DLD1 (cell line): ENCODE results near the gene MLXIP.
"Not testable (repeated sequence)": the region's sequence is repeated elsewhere in the genome, so short reads cannot be mapped to it uniquely, and the experiment has no call there.

Experiments
- in situ Hi-C: cut with HindIII; loops from 2 replicates; pipeline ENCODE4 v1.10.0; 2017; ENCODE audit warnings: low sequenced_read_pairs

MLXIP gene, protein sequence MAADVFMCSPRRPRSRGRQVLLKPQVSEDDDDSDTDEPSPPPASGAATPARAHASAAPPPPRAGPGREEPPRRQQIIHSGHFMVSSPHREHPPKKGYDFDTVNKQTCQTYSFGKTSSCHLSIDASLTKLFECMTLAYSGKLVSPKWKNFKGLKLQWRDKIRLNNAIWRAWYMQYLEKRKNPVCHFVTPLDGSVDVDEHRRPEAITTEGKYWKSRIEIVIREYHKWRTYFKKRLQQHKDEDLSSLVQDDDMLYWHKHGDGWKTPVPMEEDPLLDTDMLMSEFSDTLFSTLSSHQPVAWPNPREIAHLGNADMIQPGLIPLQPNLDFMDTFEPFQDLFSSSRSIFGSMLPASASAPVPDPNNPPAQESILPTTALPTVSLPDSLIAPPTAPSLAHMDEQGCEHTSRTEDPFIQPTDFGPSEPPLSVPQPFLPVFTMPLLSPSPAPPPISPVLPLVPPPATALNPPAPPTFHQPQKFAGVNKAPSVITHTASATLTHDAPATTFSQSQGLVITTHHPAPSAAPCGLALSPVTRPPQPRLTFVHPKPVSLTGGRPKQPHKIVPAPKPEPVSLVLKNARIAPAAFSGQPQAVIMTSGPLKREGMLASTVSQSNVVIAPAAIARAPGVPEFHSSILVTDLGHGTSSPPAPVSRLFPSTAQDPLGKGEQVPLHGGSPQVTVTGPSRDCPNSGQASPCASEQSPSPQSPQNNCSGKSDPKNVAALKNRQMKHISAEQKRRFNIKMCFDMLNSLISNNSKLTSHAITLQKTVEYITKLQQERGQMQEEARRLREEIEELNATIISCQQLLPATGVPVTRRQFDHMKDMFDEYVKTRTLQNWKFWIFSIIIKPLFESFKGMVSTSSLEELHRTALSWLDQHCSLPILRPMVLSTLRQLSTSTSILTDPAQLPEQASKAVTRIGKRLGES

DNA sequence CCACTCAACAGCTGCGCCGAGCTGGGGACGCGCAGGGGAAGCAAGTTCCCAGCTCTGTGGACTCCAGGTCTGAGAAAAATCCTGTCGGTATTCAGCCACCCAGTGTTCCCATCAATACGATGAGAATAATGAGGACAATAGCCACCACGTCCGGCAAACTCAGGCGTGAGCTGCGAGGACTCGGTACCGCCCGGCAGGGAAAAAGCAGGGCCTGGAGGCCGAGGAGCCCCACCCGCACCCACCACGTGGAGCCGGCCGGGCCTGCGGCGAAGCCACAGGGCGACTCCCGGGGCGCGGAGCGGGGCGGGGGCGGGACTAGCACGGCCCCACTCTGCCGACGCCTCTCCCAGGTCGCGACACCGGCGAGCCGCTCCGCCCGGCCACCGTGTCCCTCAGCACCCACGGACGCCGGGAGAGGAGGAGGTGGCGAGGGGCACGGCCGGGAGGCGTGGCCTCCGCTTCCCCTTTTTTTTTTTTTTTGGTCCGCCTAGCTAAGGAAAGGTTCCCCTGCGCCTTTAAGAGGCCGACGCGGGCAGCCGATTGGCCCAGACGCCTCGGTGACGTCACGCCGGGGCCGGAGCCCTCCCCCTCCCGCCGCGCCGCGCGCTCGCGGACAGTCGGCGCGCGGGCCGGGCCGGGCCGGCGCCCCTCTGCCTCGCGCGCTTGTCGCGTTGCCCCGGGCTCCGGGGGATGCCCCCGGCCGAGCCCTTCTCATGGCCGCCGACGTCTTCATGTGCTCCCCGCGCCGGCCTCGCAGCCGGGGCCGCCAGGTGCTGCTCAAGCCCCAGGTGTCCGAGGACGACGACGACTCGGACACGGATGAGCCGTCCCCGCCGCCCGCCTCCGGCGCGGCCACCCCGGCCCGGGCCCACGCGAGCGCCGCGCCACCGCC, at the start of gene MLXIP:
Gene MLXIP, plus strand, starts transcription at position 616 of the 892 bp plus-strand sequence. Its CDS starts 98 bp downstream, at position 714.
- in situ Hi-C loops: no loop called here

DNA sequence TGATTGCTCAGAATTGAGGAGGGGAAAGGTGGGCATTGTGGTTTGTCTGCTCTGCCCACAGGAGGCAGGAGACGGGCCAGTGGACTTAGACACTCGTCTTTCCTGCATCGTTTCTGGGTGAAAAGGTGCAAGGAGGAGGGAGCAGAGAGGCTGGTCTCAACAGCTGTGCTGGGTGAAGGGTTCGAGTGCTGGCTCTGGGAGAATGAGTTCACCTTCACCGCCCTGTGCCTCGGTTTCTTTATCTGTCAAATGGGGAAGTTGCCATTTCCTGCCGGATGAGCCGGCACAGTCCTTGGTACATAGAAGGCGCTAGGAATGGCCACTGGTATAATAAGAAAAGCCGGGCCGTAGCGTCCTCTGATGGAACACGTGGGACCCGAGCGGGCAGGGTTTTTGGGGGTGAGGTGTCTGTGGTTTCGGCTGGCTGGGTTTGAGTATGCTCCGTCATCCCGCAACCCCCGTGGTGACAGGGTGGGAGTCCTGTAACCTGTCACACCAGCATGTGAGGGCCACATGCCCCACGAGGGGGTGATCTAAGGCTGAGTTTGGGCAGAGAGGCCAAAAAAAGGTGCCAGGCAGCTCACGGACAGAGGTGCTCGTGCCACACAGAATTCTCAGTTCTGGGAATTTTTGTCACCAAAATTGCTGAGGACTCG, 49.5 kb upstream of the MLXIP start:
- in situ Hi-C loops: no loop called here

DNA sequence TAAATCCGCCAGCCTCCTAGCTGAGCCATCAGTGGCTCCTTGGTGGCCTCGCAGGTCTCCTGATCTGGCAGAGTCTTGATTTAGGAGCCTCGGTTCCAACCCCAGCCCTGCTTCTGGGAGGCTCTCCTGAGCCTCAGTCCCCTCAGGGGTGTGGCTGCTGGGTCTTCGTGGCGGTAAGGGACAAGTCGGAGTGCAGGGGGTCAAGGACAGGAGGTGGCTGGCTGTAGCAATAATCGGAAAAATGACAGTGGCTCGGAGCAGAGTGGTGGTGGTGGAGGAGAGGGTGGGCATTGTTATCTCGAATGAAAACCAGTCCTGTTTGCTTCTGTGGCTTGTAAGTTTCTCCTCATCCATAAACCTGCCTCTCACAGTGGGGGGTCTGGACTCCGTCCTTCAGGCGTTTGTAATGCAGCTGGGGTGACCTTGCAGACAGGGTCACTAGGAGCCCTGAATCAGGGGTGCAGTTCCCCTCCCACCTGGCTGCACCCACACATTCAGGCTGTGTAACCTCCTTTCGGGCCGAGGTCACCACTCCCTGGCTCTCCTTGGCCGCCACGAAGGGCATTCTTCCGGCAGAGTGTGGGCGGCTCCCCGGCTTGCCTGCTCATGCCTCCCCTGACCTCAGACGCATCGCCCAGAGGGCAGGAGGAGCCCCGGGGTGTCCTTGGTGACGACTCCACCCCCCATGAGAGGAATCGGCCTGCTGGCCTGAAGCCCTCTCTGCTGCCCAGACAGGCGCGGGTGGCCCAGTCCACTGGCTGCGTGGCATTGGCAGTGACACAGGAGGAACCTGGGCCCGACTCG, 48.7 kb upstream of the MLXIP start:
- in situ Hi-C loops: no loop called here

DNA sequence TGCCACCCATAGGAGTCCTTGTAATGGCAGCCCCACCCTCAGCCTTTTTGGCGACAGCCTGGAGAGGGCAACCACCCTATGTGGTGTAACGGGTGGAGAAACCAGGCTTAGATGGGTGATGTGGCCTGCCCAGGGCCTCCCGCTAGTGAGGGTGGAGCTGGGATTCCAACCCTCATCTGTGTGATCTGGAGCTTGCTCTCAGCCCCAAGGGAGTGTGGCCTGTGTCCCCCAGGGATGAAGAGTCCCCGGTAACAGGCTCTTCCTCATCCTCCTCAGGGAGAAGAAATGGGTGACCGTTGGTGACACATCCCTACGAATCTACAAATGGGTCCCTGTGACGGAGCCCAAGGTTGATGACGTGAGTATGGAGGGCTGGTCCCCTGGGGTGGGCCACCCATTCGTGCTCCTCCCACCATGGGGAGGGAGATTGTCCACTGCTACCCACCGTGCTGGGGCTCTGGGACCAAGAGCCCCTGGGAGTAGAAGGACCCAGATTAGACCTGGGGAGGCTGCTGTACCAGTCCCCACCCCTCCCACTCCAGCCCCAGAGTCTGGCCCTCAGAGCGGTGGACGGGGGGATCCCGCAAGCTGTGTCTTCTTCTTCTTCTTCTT, 48.0 kb upstream of the MLXIP start:
- in situ Hi-C loops: no loop called here

GRCh38 chr12:122031342-122032216, 47.0 kb upstream of the MLXIP start:
- in situ Hi-C loops: no loop called here

DNA sequence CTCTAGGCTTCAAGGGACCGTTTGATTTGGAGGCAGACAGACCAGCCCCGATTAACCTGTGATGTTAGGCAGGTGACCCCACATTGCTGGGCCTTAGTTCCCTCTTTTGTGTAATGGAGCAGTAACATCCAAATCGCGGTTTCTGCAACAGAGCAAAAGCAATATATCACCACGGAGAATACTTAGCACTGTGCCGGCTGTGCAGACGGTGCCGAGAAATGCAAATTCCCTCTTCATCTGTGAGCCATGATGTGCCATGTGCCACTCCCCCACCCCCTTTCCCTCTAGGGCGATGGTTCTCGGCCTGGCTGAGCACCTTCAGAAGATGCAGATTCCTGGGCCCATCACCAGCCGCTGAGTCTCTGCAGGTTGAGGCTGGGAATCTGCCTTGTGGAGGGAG, 46.0 kb upstream of the MLXIP start:
- in situ Hi-C loops: no loop called here

DNA sequence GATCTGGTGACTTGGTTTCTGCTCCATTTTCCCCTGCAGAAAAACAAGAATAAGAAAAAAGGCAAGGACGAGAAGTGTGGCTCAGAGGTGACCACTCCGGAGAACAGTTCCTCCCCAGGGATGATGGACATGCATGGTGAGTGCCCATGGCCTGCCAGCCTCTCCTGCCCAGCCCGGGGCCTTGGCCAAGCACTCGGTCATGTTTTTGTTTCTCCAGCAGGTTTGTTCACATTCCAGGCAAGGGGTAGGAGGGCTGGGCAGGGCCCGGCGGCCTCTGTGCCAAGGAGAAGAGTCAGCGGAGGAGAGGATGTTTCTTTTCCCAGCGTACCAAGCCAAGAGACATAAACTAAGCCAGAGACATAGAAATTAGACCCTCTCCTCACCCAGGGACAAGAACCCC, 43.3 kb upstream of the MLXIP start:
- in situ Hi-C loops: no loop called here

- in situ Hi-C loops: no loop called here
Measured at GRCh38 chr12:122036153-122036552, 42.4 kb upstream of the MLXIP start.

GRCh38 chr12:122040579-122041386, 37.8 kb upstream of the MLXIP start:
- in situ Hi-C loops: no loop called here

DNA sequence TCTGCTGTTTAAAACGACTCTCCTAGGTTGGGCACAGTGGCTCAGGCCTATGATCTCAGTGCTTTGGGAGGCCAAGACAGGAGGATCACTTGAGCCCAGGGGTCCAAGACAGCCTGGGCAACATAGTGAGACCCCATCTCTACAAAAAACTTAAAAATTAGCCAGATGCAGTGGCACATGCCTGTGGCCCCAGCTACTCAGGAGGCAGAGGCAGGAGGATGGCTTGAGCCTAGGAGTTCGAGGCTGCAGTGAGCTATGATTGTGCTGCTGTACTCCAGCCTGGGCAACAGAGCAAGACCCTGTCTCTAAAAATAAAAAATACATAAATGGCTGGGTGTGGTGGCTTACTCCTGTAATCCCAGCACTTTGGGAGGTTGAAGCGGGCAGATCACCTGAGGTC, 37.1 kb upstream of the MLXIP start:
- in situ Hi-C loops: not testable (repeated sequence)

- in situ Hi-C loops: no loop called here
Measured at GRCh38 chr12:122042910-122043309, 35.6 kb upstream of the MLXIP start.

DNA sequence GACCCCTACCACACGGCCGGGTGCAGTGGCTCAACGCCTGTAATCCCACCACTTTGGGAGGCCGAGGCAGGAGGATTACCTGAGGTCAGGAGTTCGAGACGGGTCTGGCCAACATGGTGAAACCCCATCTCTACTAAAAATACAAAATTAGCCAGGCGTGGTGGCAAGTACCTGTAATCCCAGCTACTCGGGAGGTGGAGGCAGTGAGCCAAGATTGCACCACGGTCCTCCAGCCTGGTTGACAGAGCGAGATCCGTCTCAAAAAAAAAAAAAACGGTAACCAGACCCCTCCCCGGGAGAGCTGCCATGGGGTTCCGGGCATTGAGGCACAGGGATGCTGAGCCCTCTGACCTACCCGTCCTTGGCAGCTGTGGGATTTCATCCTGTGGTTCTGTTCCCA, 35.1 kb upstream of the MLXIP start:
- in situ Hi-C loops: no loop called here

GRCh38 chr12:122045262-122045661, 33.3 kb upstream of the MLXIP start:
- in situ Hi-C loops: no loop called here

DNA sequence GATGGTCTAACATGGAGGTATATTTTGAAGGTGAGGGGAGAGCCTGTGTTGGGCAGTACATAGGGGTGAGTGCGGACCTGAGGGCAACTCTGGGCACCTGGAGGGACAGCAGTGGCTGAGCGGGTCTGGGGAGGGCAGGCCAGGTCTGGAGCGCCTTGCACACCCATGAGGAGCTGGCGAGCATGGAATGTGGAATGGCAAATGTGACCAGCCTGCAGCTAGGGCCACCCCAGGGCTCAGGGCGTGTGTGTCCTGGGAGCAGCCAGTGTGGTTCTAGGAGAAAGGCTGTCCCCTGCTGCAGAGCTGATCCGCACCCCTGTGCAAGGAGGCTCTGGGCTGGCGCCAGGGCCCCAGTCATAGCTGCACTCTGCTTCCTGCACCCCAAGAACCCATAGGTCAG, 32.4 kb upstream of the MLXIP start:
- in situ Hi-C loops: no loop called here

GRCh38 chr12:122048151-122048550, 30.4 kb upstream of the MLXIP start:
- in situ Hi-C loops: no loop called here

DNA sequence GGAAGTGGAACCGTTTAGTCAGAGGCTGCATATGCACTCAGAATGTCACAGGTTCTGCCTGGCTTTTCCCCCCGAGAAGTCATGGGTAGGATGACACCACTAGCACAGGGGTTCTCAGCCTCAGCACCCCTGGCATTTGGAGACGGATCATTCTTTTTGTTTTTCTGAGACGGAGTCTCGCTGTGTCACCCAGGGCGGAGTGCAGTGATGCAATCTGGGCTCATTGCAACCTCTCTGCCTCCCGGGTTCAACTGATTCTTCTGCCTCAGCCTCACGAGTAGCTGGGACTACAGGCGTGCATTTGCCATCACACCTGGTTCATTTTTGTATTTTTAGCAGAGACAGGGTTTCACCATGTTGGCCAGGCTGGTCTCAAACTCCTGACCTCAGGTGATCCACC, 28.7 kb upstream of the MLXIP start:
- in situ Hi-C loops: no loop called here

- in situ Hi-C loops: no loop called here
Measured at GRCh38 chr12:122050706-122051105, 27.9 kb upstream of the MLXIP start.
